Skeletal muscle tissue (tissue), 4 donors: ENCODE results near the gene ITSN2. TPM values are rescaled to one million over a fixed set of nuclear protein-coding genes. Genes with fewer than 3 reads are reported as not detected.
"Not testable (repeated sequence)": the region's sequence is repeated elsewhere in the genome, so short reads cannot be mapped to it uniquely, and the experiment has no call there.

ENCODE experiments used
- H3K27ac ChIP-seq: one replicate; pipeline ENCODE4 v1.7.0; 2013; ENCODE audit warnings: mild to moderate bottlenecking, low read depth, low read length, inconsistent platforms
- H3K27me3 ChIP-seq, 3 donors: one replicate each; pipeline ENCODE4 v1.7.0; 2013; ENCODE audit warnings: low read length in 3 of 3; ENCODE audit not compliant: control insufficient read depth in 3 of 3, insufficient read depth in 3 of 3
- H3K36me3 ChIP-seq, 3 donors: one replicate each; pipeline ENCODE4 v1.7.0; 2013; ENCODE audit warnings: low read length in 3 of 3; ENCODE audit not compliant: control insufficient read depth in 3 of 3, insufficient read depth in 3 of 3
- H3K4me1 ChIP-seq, 3 donors: one replicate each; pipeline ENCODE4 v1.7.0; 2013; ENCODE audit warnings: low read length in 3 of 3, mild to moderate bottlenecking in 3 of 3; ENCODE audit not compliant: control insufficient read depth in 3 of 3, insufficient read depth in 3 of 3
- H3K4me3 ChIP-seq, 3 donors: one replicate each; pipeline ENCODE4 v1.7.0; 2013; ENCODE audit warnings: low read length in 3 of 3
- H3K9ac ChIP-seq, 3 donors: one replicate each; pipeline ENCODE4 v1.7.0; 2013; ENCODE audit warnings: low read length in 3 of 3, mild to moderate bottlenecking in 3 of 3, moderate library complexity in 2 of 3, low read depth in 1 of 3
- H3K9me3 ChIP-seq, 3 donors: one replicate each; pipeline ENCODE4 v1.7.0; 2013; ENCODE audit warnings: low read length in 3 of 3; ENCODE audit not compliant: control insufficient read depth in 3 of 3
- total RNA-seq: library from RNA; depleted of rRNA; stranded (reverse); fragments of >200 nt; gene quantifications from one replicate; pipeline ENCODE4 v1.2.3, GENCODE V29; 2014
- donor health status: Osteomylitis.

The ITSN2 gene
- 17.2 TPM for total RNA-seq

GRCh38 chr2:24360050-24360962 is at the start of gene ITSN2:
TSS of gene ITSN2 (minus strand) at chr2:24360536. CDS start at chr2:24328082, 32,454 bp downstream.
- H3K27ac ChIP-seq: peak within 1 kb of the TSS; percentile 95
- peaks cover 7 to 19% (median 13%) of the 10 kb centered on the region in 3 donors for H3K4me1 ChIP-seq
- peak within 1 kb of the TSS; percentile 93 to 98 (median 96) for H3K9ac ChIP-seq
- no peaks in the 10 kb centered on the region for H3K36me3 ChIP-seq
- H3K4me3 ChIP-seq: peak within 1 kb of the TSS; percentile 83 to 87 (median 84)
- H3K9me3 ChIP-seq: no peaks in the 10 kb centered on the region
- H3K27me3 ChIP-seq: no peaks in the 10 kb centered on the region

GRCh38 chr2:24409171-24409570 is 48.8 kb upstream of the ITSN2 start:
- H3K27ac ChIP-seq: no peak overlapping the region
- no peaks in the 10 kb centered on the region for H3K36me3 ChIP-seq
- no peaks in the 10 kb centered on the region for H3K9me3 ChIP-seq
- H3K4me1 ChIP-seq: peaks cover 0 to 3% (median 0%) of the 10 kb centered on the region in 3 donors
- H3K9ac ChIP-seq: no peak overlapping the region
- no peak overlapping the region for H3K4me3 ChIP-seq
- peaks cover 0 to 2% (median 0%) of the 10 kb centered on the region in 3 donors for H3K27me3 ChIP-seq

GRCh38 chr2:24408704-24409103 is 48.4 kb upstream of the ITSN2 start:
- H3K9ac ChIP-seq, H3K36me3 ChIP-seq, H3K27ac ChIP-seq, H3K4me1 ChIP-seq, H3K4me3 ChIP-seq, H3K9me3 ChIP-seq, H3K27me3 ChIP-seq: not testable (repeated sequence)

- Histone ChIP-seq H3K4me3 (no peak overlapping the region), H3K27ac (no peak overlapping the region), H3K4me1 (peaks cover 2 to 3% (median 3%) of the 10 kb centered on the region in 3 donors), H3K27me3 (peaks cover 0 to 4% (median 3%) of the 10 kb centered on the region in 3 donors), H3K9ac (no peak overlapping the region), H3K9me3 (no peaks in the 10 kb centered on the region), H3K36me3 (no peaks in the 10 kb centered on the region)
Measured at GRCh38 chr2:24404491-24404921, 44.2 kb upstream of the ITSN2 start.

- Histone ChIP-seq H3K36me3 (no peaks in the 10 kb centered on the region), H3K9ac (no peak overlapping the region), H3K27ac (no peak overlapping the region), H3K9me3 (no peaks in the 10 kb centered on the region), H3K4me3 (no peak overlapping the region), H3K4me1 (peaks cover 2 to 3% (median 3%) of the 10 kb centered on the region in 3 donors), H3K27me3 (peaks cover 0 to 3% (median 2%) of the 10 kb centered on the region in 3 donors)
Measured at GRCh38 chr2:24403832-24404212, 43.5 kb upstream of the ITSN2 start.

GRCh38 chr2:24403168-24403831 is 43.0 kb upstream of the ITSN2 start:
- no peak overlapping the region for H3K4me3 ChIP-seq
- H3K27me3 ChIP-seq: peaks cover 0 to 3% (median 2%) of the 10 kb centered on the region in 3 donors
- peaks cover 2 to 3% (median 3%) of the 10 kb centered on the region in 3 donors for H3K4me1 ChIP-seq
- H3K27ac ChIP-seq: no peak overlapping the region
- no peaks in the 10 kb centered on the region for H3K9me3 ChIP-seq
- H3K9ac ChIP-seq: no peak overlapping the region
- H3K36me3 ChIP-seq: no peaks in the 10 kb centered on the region

GRCh38 chr2:24402242-24403097 is 42.1 kb upstream of the ITSN2 start:
- no peak overlapping the region for H3K27ac ChIP-seq
- H3K4me1 ChIP-seq: peaks cover 2 to 3% (median 3%) of the 10 kb centered on the region in 3 donors
- peak overlapping the region in 1 of 3 donors; percentile 25 for H3K9ac ChIP-seq
- H3K9me3 ChIP-seq: no peaks in the 10 kb centered on the region
- H3K36me3 ChIP-seq: no peaks in the 10 kb centered on the region
- peak overlapping the region in 1 of 3 donors; percentile 14 for H3K4me3 ChIP-seq
- H3K27me3 ChIP-seq: peaks cover 0 to 3% (median 2%) of the 10 kb centered on the region in 3 donors

- no peak overlapping the region for H3K27ac ChIP-seq
- peaks cover 0 to 3% (median 2%) of the 10 kb centered on the region in 3 donors for H3K27me3 ChIP-seq
- peaks cover 2 to 3% (median 3%) of the 10 kb centered on the region in 3 donors for H3K4me1 ChIP-seq
- no peak overlapping the region for H3K9ac ChIP-seq
- H3K9me3 ChIP-seq: no peaks in the 10 kb centered on the region
- no peaks in the 10 kb centered on the region for H3K36me3 ChIP-seq
- no peak overlapping the region for H3K4me3 ChIP-seq
Measured at GRCh38 chr2:24400207-24400907, 40.0 kb upstream of the ITSN2 start.
